ENCODE data around the gene AOPEP. TPM values are rescaled to one million over a fixed set of nuclear protein-coding genes. Genes with fewer than 3 reads are reported as not detected.

Gene AOPEP
- polyA plus RNA-seq, 2 of the 4 experiments (the other 2 are of a cell fraction), result 226 to 266 TPM

- ATAC-seq (peak in 1 of 2 experiments; percentile 6; a peak in 3 of 6 replicates), DNase-seq (ENCODE audit: low read depth in 1 of 2, low spot score in 1 of 2) (no peak), FAIRE-seq (no peak)
- Histone ChIP-seq H3K4me1 (peaks cover 17% of the 10 kb centered on the region), H3K4me2 (no peak overlapping the region), H3K27ac (peak overlapping the region in 1 of 2 experiments; percentile 82; a peak in 3 of 6 replicates), H3K9me3 (no peaks in the 10 kb centered on the region), H3K4me3 (no peak overlapping the region)
- POLR2A ChIA-PET, result interaction anchor here (2.6 kb wide), 1 partner anchor 46 kb away, joined by 9 read pairs; the partner anchor contains the start of gene AOPEP
- WGBS (ENCODE audit: missing lambda C conversion rate), result 39% methylated on average over 2 of the region's 2 CpGs
- CTCF ChIA-PET, result interaction anchor here (0.7 to 10.9 kb wide), 77 partner anchors 8 to 1781 kb away, joined by 3 to 284 read pairs (median 6); partner anchors contain the start of genes AOPEP and PCAT7
- no peak for TF ChIP-seq EHF (CRISPR knock-in tag; IDR thresholded peaks at IDR 0.05)
- TF ChIP-seq MAX (IDR thresholded peaks at IDR 0.05), result no peak
- no peak for TF ChIP-seq CHD2 (IDR thresholded peaks at IDR 0.05; ENCODE audit: low read length, partially characterized antibody)
- no peak for TF ChIP-seq KDM5A (IDR thresholded peaks at IDR 0.05)
- no peak for TF ChIP-seq JUNB (IDR thresholded peaks at IDR 0.05)
- TF ChIP-seq ZNF302 (CRISPR knock-in tag; IDR thresholded peaks at IDR 0.05), result no peak
- no peak for TF ChIP-seq NFE2L2 (conservative IDR thresholded peaks at IDR 0.05; ENCODE audit: low read length)
- TF ChIP-seq CHD4 (IDR thresholded peaks at IDR 0.05; ENCODE audit: borderline replicate concordance), result no peak
- no peak for TF ChIP-seq ATOH8 (CRISPR knock-in tag; IDR thresholded peaks at IDR 0.05; ENCODE audit: low read depth)
- TF ChIP-seq FOXS1 (CRISPR knock-in tag; IDR thresholded peaks at IDR 0.05), result no peak
- no peak for TF ChIP-seq GATA3 (IDR thresholded peaks at IDR 0.05; ENCODE audit: borderline replicate concordance)
- TF ChIP-seq HOXA7 (CRISPR knock-in tag; IDR thresholded peaks at IDR 0.05), result no peak
- TF ChIP-seq RAD21 (conservative IDR thresholded peaks at IDR 0.05 in 1 of 2, IDR thresholded peaks at IDR 0.05 in 1 of 2), result no peak
- no peak for TF ChIP-seq MAFK (IDR thresholded peaks at IDR 0.05; ENCODE audit: partially characterized antibody)
- no peak for TF ChIP-seq POLR2AphosphoS2 (conservative IDR thresholded peaks at IDR 0.05; ENCODE audit: low read length)
- no peak for TF ChIP-seq CEBPB (IDR thresholded peaks at IDR 0.05)
Measured at GRCh38 chr9:94680621-94681020, 45.9 kb upstream of the AOPEP start.

- WGBS (ENCODE audit: missing lambda C conversion rate), result 2% methylated on average over 6 of the region's 7 CpGs
- POLR2A ChIA-PET, result interaction anchor here (0.9 to 2.6 kb wide), 6 partner anchors 11 to 446 kb away, joined by 3 to 9 read pairs (median 4); partner anchors contain the start of gene AOPEP
- ATAC-seq (peak; percentile 98 to 99), FAIRE-seq (no peak), DNase-seq (ENCODE audit: low read depth in 1 of 2, low spot score in 1 of 2) (peak; percentile 86)
- CTCF ChIA-PET, result interaction anchor here (0.6 to 10.9 kb wide), 116 partner anchors 9 to 1781 kb away, joined by 3 to 284 read pairs (median 4); partner anchors contain the start of genes AOPEP and PCAT7
- Histone ChIP-seq H3K27ac (peak overlapping the region; percentile 71 to 82), H3K4me3 (no peak overlapping the region), H3K9me3 (no peaks in the 10 kb centered on the region), H3K4me1 (peaks cover 16% of the 10 kb centered on the region), H3K4me2 (peak overlapping the region; percentile 61)
- TF ChIP-seq PHF8 (IDR thresholded peaks at IDR 0.05; ENCODE audit: borderline replicate concordance, low read depth), result no peak
- no peak for TF ChIP-seq KDM1A (IDR thresholded peaks at IDR 0.05; ENCODE audit: low read depth)
- TF ChIP-seq NPAS2 (CRISPR knock-in tag; IDR thresholded peaks at IDR 0.05; ENCODE audit: borderline replicate concordance), result no peak
- TF ChIP-seq MAX (IDR thresholded peaks at IDR 0.05), result peak; percentile 50; the same call in 1 of the 2 replicates
- TF ChIP-seq HOXB5 (CRISPR knock-in tag; IDR thresholded peaks at IDR 0.05), result 0 out of 2 replicates have a peak, but pooled peaks have one; percentile 34
- TF ChIP-seq EHF (CRISPR knock-in tag; IDR thresholded peaks at IDR 0.05), result no peak
- TF ChIP-seq FOSB (CRISPR knock-in tag; IDR thresholded peaks at IDR 0.05), result no peak
- TF ChIP-seq GATA3 (IDR thresholded peaks at IDR 0.05; ENCODE audit: borderline replicate concordance), result no peak
- TF ChIP-seq SMC3 (IDR thresholded peaks at IDR 0.05), result peak; percentile 95
- TF ChIP-seq CEBPB (IDR thresholded peaks at IDR 0.05), result no peak
- TF ChIP-seq RARB (CRISPR knock-in tag; IDR thresholded peaks at IDR 0.05), result no peak
- TF ChIP-seq MAFK (IDR thresholded peaks at IDR 0.05; ENCODE audit: partially characterized antibody), result no peak
- TF ChIP-seq FOSL2 (IDR thresholded peaks at IDR 0.05), result no peak
- TF ChIP-seq FOSL2 (CRISPR knock-in tag; IDR thresholded peaks at IDR 0.05), result 0 out of 2 replicates have a peak, but pooled peaks have one; percentile 19
- TF ChIP-seq MAZ (IDR thresholded peaks at IDR 0.05; ENCODE audit: borderline replicate concordance, low read depth, low read length), result no peak
- TF ChIP-seq JUNB (IDR thresholded peaks at IDR 0.05), result no peak
- no peak for TF ChIP-seq SREBF2 (IDR thresholded peaks at IDR 0.05)
- TF ChIP-seq RCOR1 (IDR thresholded peaks at IDR 0.05; ENCODE audit: low read depth, low read length), result no peak
- no peak for TF ChIP-seq ZSCAN20 (CRISPR knock-in tag; IDR thresholded peaks at IDR 0.05)
- no peak for TF ChIP-seq NR3C1 (IDR thresholded peaks at IDR 0.05)
- no peak for TF ChIP-seq ZNF302 (CRISPR knock-in tag; IDR thresholded peaks at IDR 0.05)
- peak; percentile 94 to 97 for TF ChIP-seq RAD21 (conservative IDR thresholded peaks at IDR 0.05 in 1 of 2, IDR thresholded peaks at IDR 0.05 in 1 of 2)
- TF ChIP-seq E2F6 (IDR thresholded peaks at IDR 0.05; ENCODE audit: borderline replicate concordance, low read depth), result no peak
- no peak for TF ChIP-seq POLR2AphosphoS2 (conservative IDR thresholded peaks at IDR 0.05; ENCODE audit: low read length)
- TF ChIP-seq TP53 (CRISPR knock-in tag; IDR thresholded peaks at IDR 0.05), result no peak
- no peak for TF ChIP-seq EP300 (IDR thresholded peaks at IDR 0.05)
- no peak for TF ChIP-seq KDM5A (IDR thresholded peaks at IDR 0.05)
- no peak for TF ChIP-seq ESRRA (IDR thresholded peaks at IDR 0.05; ENCODE audit: borderline replicate concordance, low read length)
- peak; percentile 91 for TF ChIP-seq CTCF (IDR thresholded peaks at IDR 0.05)
Measured at GRCh38 chr9:94681508-94681907, 45.0 kb upstream of the AOPEP start.
